CD4-positive, CD25-positive, alpha-beta regulatory T cell (primary cell): ENCODE data around the gene VKORC1L1. TPM values are rescaled to one million over a fixed set of nuclear protein-coding genes. Genes with fewer than 3 reads are reported as not detected.
A peak's percentile ranks its signal among the peaks of the same experiment; 100 is the strongest.

Experiments used
- ATAC-seq, 2 donors: fragments of 150-1000 bp; cut with Tn5 transposase; one replicate each; pipeline ENCODE4 v1.10.0; 2021; ENCODE audit warnings: low read depth in 2 of 2, moderate number of reproducible peaks in 2 of 2, moderate library complexity in 1 of 2
- DNase-seq, 3 donors: peaks; one replicate each; pipeline versions ENCODE4 v3.0.0 to v3.0.0-alpha.2; 2012 to 2022; ENCODE audit warnings: mixed read lengths in 1 of 3
- H3K27ac ChIP-seq: one replicate; pipeline ENCODE4 v1.7.0; 2013; ENCODE audit warnings: mild to moderate bottlenecking, low read length; ENCODE audit not compliant: insufficient read depth, poor library complexity, severe bottlenecking
- H3K27me3 ChIP-seq: one replicate; pipeline ENCODE4 v1.7.0; 2013; ENCODE audit warnings: low read length; ENCODE audit not compliant: control insufficient read depth, insufficient read depth
- H3K36me3 ChIP-seq: one replicate; pipeline ENCODE4 v1.7.0; 2013; ENCODE audit warnings: mild to moderate bottlenecking, low read length, moderate library complexity; ENCODE audit not compliant: control insufficient read depth, insufficient read depth
- H3K4me1 ChIP-seq: 2 replicates; pipeline ENCODE4 v1.7.0; 2013; ENCODE audit warnings: mild to moderate bottlenecking, low read length; ENCODE audit not compliant: insufficient read depth, control insufficient read depth, poor library complexity, severe bottlenecking
- H3K4me3 ChIP-seq: one replicate; pipeline ENCODE4 v1.7.0; 2013; ENCODE audit warnings: low read depth, mild to moderate bottlenecking, low read length, moderate library complexity
- H3K9me3 ChIP-seq, 2 experiments: 1 replicate in 1 of 2; 2 replicates in 1 of 2; pipeline ENCODE4 v1.7.0; 2013; ENCODE audit warnings: low read length in 2 of 2, mild to moderate bottlenecking in 1 of 2, moderate library complexity in 1 of 2; ENCODE audit not compliant: control insufficient read depth in 2 of 2
- H3K27ac Mint-ChIP-seq, 3 donors: one replicate each; pipeline ENCODE4 v1.8.0; 2020 to 2022; ENCODE audit warnings: mild to moderate bottlenecking in 3 of 3, mixed read lengths in 3 of 3, moderate library complexity in 2 of 3
- H3K27me3 Mint-ChIP-seq: one replicate; pipeline ENCODE4 v1.8.0; 2022; ENCODE audit warnings: mild to moderate bottlenecking, mixed read lengths
- H3K36me3 Mint-ChIP-seq: one replicate; pipeline ENCODE4 v1.8.0; 2020; ENCODE audit warnings: mixed read lengths
- H3K4me1 Mint-ChIP-seq, 4 donors: one replicate each; pipeline ENCODE4 v1.8.0; 2020 to 2022; ENCODE audit warnings: mixed read lengths in 4 of 4, mild to moderate bottlenecking in 1 of 4
- H3K4me3 Mint-ChIP-seq, 4 donors: one replicate each; pipeline ENCODE4 v1.8.0; 2020 to 2022; ENCODE audit warnings: mild to moderate bottlenecking in 4 of 4, mixed read lengths in 4 of 4, moderate library complexity in 3 of 4
- H3K9me3 Mint-ChIP-seq, 7 donors: one replicate each; pipeline ENCODE4 v1.8.0; 2020 to 2022; ENCODE audit warnings: mixed read lengths in 7 of 7, mild to moderate bottlenecking in 3 of 7, moderate library complexity in 2 of 7
- polyA plus RNA-seq, 4 donors: library from polyadenylated mRNA; unstranded; fragments of 300-500 nt; fragmentation: Illumina TruSeq; gene quantifications; one replicate each; pipeline ENCODE4 v1.2.3, GENCODE V29; 2021
- total RNA-seq: library from RNA; stranded (reverse); gene quantifications from one replicate; pipeline ENCODE4 v1.2.3, GENCODE V29; 2022

The VKORC1L1 gene
- total and polyA plus RNA-seq, 5 donors from 2014 or later = 3.7 to 5.5 (median 3.9) TPM

- Mint-ChIP-seq H3K4me1 (peaks cover 0 to 16% (median 6%) of the 10 kb centered on the region in 4 donors), H3K4me3 (peak overlapping the region in 1 of 4 donors; percentile 17), H3K36me3 (peaks cover 27% of the 10 kb centered on the region), H3K9me3 (peaks cover 1 to 16% (median 8%) of the 10 kb centered on the region in 7 donors), H3K27me3 (no peaks in the 10 kb centered on the region), H3K27ac (no peak overlapping the region)
- Histone ChIP-seq H3K27ac (no peak overlapping the region), H3K4me3 (no peak overlapping the region), H3K4me1 (no peaks in the 10 kb centered on the region), H3K9me3 (no peaks in the 10 kb centered on the region), H3K27me3 (no peaks in the 10 kb centered on the region), H3K36me3 (no peaks in the 10 kb centered on the region)
- no peak for DNase-seq
- no peak for ATAC-seq
Measured at GRCh38 chr7:65902306-65902705, 29.4 kb downstream of the VKORC1L1 start.

GRCh38 chr7:65907501-65908198 lies 34.8 kb downstream of the VKORC1L1 start:
- Histone ChIP-seq H3K36me3 (no peaks in the 10 kb centered on the region), H3K4me1 (no peaks in the 10 kb centered on the region), H3K9me3 (no peaks in the 10 kb centered on the region), H3K4me3 (no peak overlapping the region), H3K27me3 (no peaks in the 10 kb centered on the region), H3K27ac (no peak overlapping the region)
- no peaks in the 10 kb centered on the region for H3K27me3 Mint-ChIP-seq
- H3K4me3 Mint-ChIP-seq = no peak overlapping the region
- H3K4me1 Mint-ChIP-seq = peaks cover 6 to 17% (median 11%) of the 10 kb centered on the region in 4 donors
- H3K36me3 Mint-ChIP-seq = peaks cover 6% of the 10 kb centered on the region
- ATAC-seq (no peak), DNase-seq (no peak)
- H3K27ac Mint-ChIP-seq = no peak overlapping the region
- peaks cover 0 to 3% (median 0%) of the 10 kb centered on the region in 7 donors for H3K9me3 Mint-ChIP-seq

- Histone ChIP-seq H3K9me3 (no peaks in the 10 kb centered on the region), H3K27ac (no peak overlapping the region), H3K4me1 (no peaks in the 10 kb centered on the region), H3K27me3 (no peaks in the 10 kb centered on the region), H3K36me3 (no peaks in the 10 kb centered on the region), H3K4me3 (no peak overlapping the region)
- DNase-seq = no peak
- no peaks in the 10 kb centered on the region for H3K27me3 Mint-ChIP-seq
- no peak for ATAC-seq
- peaks cover 0 to 3% (median 0%) of the 10 kb centered on the region in 7 donors for H3K9me3 Mint-ChIP-seq
- peak overlapping the region in 1 of 3 donors; percentile 64 for H3K27ac Mint-ChIP-seq
- H3K36me3 Mint-ChIP-seq = peaks cover 6% of the 10 kb centered on the region
- no peak overlapping the region for H3K4me3 Mint-ChIP-seq
- peaks cover 8 to 17% (median 12%) of the 10 kb centered on the region in 4 donors for H3K4me1 Mint-ChIP-seq
Measured at GRCh38 chr7:65910237-65910636, 37.4 kb downstream of the VKORC1L1 start.

- Mint-ChIP-seq H3K4me3 (no peak overlapping the region), H3K9me3 (no peaks in the 10 kb centered on the region), H3K27me3 (no peaks in the 10 kb centered on the region), H3K36me3 (peaks cover 4% of the 10 kb centered on the region), H3K4me1 (peaks cover 6 to 21% (median 15%) of the 10 kb centered on the region in 4 donors), H3K27ac (no peak overlapping the region)
- H3K27me3 ChIP-seq = no peaks in the 10 kb centered on the region
- no peaks in the 10 kb centered on the region for H3K9me3 ChIP-seq
- no peaks in the 10 kb centered on the region for H3K36me3 ChIP-seq
- ATAC-seq (no peak), DNase-seq (no peak)
- H3K27ac ChIP-seq = no peak overlapping the region
- no peak overlapping the region for H3K4me3 ChIP-seq
- H3K4me1 ChIP-seq = no peaks in the 10 kb centered on the region
Measured at GRCh38 chr7:65912237-65912636, 39.4 kb downstream of the VKORC1L1 start.

GRCh38 chr7:65915921-65916657 lies 43.2 kb downstream of the VKORC1L1 start:
- Histone ChIP-seq H3K4me3 (no peak overlapping the region), H3K27me3 (no peaks in the 10 kb centered on the region), H3K36me3 (no peaks in the 10 kb centered on the region), H3K9me3 (no peaks in the 10 kb centered on the region), H3K4me1 (no peaks in the 10 kb centered on the region), H3K27ac (no peak overlapping the region)
- Mint-ChIP-seq H3K4me1 (peaks cover 6 to 20% (median 9%) of the 10 kb centered on the region in 4 donors), H3K27me3 (no peaks in the 10 kb centered on the region), H3K9me3 (no peaks in the 10 kb centered on the region), H3K36me3 (peaks cover 9% of the 10 kb centered on the region), H3K4me3 (no peak overlapping the region), H3K27ac (peak overlapping the region in 1 of 3 donors; percentile 65)
- DNase-seq (no peak), ATAC-seq (no peak)

- no peaks in the 10 kb centered on the region for H3K4me1 ChIP-seq
- no peaks in the 10 kb centered on the region for H3K9me3 ChIP-seq
- H3K4me3 ChIP-seq = no peak overlapping the region
- peaks cover 20% of the 10 kb centered on the region for H3K36me3 Mint-ChIP-seq
- H3K4me1 Mint-ChIP-seq = peaks cover 5 to 17% (median 10%) of the 10 kb centered on the region in 4 donors
- DNase-seq = no peak
- peaks cover 0 to 3% (median 0%) of the 10 kb centered on the region in 7 donors for H3K9me3 Mint-ChIP-seq
- no peak overlapping the region for H3K27ac ChIP-seq
- no peak overlapping the region for H3K27ac Mint-ChIP-seq
- no peak for ATAC-seq
- no peaks in the 10 kb centered on the region for H3K27me3 Mint-ChIP-seq
- H3K36me3 ChIP-seq = no peaks in the 10 kb centered on the region
- H3K4me3 Mint-ChIP-seq = no peak overlapping the region
- H3K27me3 ChIP-seq = no peaks in the 10 kb centered on the region
Measured at GRCh38 chr7:65923316-65923715, 50.4 kb downstream of the VKORC1L1 start.

- Histone ChIP-seq H3K27me3 (no peaks in the 10 kb centered on the region), H3K27ac (no peak overlapping the region), H3K9me3 (no peaks in the 10 kb centered on the region), H3K36me3 (no peaks in the 10 kb centered on the region), H3K4me3 (no peak overlapping the region), H3K4me1 (no peaks in the 10 kb centered on the region)
- Mint-ChIP-seq H3K9me3 (peaks cover 0 to 3% (median 0%) of the 10 kb centered on the region in 7 donors), H3K36me3 (peaks cover 20% of the 10 kb centered on the region), H3K4me1 (peaks cover 5 to 23% (median 13%) of the 10 kb centered on the region in 4 donors), H3K27me3 (no peaks in the 10 kb centered on the region), H3K27ac (no peak overlapping the region), H3K4me3 (no peak overlapping the region)
- DNase-seq (no peak), ATAC-seq (no peak)
Measured at GRCh38 chr7:65924193-65924592, 51.3 kb downstream of the VKORC1L1 start.
